D721Med (cell line): ENCODE measurements around the gene APOB.
"Not testable (repeated sequence)": the region's sequence is repeated elsewhere in the genome, so short reads cannot be mapped to it uniquely, and the experiment has no call there.

Source experiments
- DNase-seq: peaks from one replicate; pipeline ENCODE4 v3.0.0; 2011; ENCODE audit warnings: low spot score; ENCODE audit not compliant: insufficient read length
- FAIRE-seq: peaks from 2 replicates; lab custom pipeline; 2011; peaks lifted over from hg19 to GRCh38; lab: Jason Lieb, UNC
- TF ChIP-seq, protein P1 (sequence below): IDR thresholded peaks from 2 replicates; pipeline ENCODE4 v1.5.1; 2012; ENCODE audit warnings: mild to moderate bottlenecking, control low read depth; ENCODE audit not compliant: insufficient read depth; ENCODE audit errors: missing control alignments

Gene APOB

DNA sequence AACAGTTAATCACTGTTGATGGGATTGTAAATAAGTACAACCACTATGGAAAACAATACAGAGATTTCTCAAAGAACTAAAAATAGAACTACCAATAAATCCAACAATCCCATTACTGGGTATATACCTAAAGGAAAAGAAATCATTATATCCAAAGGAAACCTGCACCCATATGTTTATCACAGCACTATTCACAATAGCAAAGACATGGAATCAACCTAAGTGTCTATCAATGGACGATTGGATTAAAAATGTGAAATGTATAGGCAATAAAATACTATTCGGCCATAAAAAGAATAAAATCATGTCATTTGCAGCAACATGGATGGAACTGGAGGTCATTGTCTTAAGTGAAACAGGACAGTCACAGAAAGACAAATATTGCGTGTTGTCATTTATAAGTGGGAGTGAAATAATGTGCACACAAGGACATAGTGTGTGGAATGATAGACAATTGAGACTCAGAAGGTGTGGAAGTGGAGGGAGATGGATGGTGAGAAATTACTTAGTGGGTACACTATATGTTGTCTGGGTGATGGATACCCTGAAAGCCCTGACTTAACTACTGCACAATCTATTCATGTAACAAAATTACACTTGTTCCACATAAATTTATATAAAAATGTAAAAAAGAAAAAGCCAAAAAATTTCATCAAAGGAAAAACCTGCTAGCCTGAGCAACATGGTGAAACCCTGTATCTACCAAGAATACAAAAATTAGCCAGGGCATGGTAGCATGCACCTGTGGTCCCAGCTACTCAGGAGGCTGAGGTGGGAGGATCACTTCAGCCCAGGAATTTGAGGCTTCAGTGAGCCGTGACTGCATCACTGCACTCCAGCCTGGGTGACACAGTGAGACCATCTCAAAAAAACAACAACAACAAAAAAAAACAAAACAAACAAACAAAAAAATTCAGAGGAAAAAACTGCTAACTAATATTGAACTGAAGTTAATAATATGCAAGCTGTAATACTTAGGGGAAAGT lies 12.6 kb downstream of the APOB start:
- no peak for DNase-seq
- TF ChIP-seq, protein P1, sequence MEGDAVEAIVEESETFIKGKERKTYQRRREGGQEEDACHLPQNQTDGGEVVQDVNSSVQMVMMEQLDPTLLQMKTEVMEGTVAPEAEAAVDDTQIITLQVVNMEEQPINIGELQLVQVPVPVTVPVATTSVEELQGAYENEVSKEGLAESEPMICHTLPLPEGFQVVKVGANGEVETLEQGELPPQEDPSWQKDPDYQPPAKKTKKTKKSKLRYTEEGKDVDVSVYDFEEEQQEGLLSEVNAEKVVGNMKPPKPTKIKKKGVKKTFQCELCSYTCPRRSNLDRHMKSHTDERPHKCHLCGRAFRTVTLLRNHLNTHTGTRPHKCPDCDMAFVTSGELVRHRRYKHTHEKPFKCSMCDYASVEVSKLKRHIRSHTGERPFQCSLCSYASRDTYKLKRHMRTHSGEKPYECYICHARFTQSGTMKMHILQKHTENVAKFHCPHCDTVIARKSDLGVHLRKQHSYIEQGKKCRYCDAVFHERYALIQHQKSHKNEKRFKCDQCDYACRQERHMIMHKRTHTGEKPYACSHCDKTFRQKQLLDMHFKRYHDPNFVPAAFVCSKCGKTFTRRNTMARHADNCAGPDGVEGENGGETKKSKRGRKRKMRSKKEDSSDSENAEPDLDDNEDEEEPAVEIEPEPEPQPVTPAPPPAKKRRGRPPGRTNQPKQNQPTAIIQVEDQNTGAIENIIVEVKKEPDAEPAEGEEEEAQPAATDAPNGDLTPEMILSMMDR = no peak
- no peak for FAIRE-seq

- TF ChIP-seq, protein P1 = no peak
- DNase-seq (no peak), FAIRE-seq (no peak)
Measured at GRCh38 chr2:21029519-21029918, 14.4 kb downstream of the APOB start.

DNA sequence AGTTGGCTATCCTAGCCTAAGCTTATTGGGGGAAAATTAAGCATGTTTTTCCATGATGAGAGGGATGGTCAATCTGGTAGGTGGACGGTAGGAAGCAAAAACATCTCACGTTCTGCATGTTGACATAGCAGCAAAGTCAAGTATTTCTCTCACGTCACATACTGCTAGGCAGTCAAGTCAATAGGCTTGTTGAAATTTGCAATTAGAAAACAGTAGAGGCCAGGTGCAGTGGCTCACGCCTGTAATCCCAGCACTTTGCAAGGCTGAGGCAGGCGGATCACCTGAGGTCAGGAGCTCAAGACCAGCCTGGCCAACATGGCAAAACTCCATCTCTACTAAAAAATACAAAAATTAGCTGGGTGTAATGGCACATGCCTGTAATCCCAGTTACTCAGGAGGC lies 14.9 kb downstream of the APOB start:
- FAIRE-seq, DNase-seq: not testable (repeated sequence)

DNA sequence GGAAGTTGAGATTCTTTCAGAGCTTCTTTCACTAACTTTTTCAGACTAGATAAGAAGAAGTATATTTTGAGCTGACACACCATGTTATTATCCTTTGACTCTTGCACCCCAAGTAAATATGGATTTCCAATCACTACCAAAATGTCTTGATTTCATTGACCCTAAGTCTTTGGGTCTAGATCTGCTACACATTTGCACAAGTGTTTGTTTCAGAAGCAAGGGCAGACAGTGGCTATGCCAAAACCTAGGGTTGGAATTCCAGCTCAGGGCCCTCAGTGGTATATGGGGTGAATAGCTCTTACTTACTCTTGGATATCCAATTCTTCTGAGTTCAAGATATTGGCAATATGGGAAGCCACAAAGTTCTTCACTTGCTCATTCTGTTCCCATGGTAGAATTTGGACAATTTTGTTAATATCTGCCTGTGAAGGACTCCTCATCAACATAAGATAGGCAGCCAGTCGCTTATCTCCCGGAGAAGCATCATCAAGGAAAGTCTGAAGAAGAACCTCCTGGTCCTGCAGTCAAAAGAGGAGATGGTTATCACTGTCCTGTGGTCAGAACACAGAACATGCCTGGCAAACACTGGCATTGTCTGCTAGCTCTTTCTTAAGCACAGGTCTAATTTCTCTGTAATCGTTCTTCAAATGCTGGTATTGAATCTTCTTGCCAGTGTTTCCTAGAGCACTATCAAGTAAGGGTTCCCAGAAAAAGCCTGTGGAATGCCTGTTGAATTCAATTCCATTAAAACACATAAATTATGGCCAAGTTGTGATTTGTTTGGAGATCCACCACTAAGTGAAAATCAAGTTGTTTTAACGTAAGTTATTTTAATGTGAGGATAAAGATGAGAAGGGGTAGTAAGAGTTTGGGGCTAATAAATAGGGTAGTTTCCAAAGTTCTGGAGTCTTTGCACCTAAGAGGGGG lies 15.6 kb downstream of the APOB start:
- no peak for FAIRE-seq
- no peak for DNase-seq
- TF ChIP-seq, protein P1 = no peak

- TF ChIP-seq, protein P1 = no peak
- no peak for FAIRE-seq
- no peak for DNase-seq
Measured at GRCh38 chr2:21026479-21027282, 17.2 kb downstream of the APOB start.

DNA sequence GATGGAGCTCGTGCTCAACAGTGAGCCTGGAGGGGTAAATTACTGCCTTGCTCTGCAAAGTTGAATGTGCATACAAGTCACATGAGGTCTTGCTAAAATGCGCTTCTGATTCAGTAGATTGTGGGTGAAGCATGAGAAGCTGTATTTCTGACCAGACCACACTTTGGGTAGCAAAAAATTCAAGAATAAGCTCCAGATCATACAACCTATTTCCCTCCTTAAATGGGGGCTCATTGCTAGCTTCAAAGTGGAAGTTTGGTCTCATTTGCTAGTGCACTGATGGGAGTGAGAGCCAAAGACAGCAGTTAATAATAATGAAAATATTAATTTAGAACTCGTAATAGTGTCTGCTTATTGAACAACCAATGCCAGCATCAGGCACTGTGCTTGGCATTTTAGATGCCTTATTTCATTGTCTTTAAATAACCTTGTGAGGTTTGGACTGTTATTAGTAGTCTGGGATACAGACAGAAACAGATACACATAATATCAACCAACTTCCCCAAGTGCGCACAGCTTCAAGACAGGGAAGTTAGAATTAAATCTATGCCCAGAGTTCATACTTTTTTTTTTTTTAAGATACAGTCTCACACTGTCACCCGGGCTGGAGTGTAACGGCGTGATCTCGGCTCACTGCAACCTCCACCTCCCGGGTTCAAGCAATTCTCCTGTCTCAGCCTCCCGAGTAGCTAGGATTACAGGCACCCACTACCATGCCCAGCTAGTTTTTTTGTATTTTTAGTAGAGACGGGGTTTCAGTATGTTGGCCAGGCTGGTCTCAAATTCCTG lies 18.0 kb downstream of the APOB start:
- no peak for FAIRE-seq
- TF ChIP-seq, protein P1 = no peak
- no peak for DNase-seq
